HEK293 (cell line): ENCODE data around the gene CEP295NL.

ENCODE experiments used
- CTCF ChIA-PET: fragments of 350-600 bp; formaldehyde crosslinking; extraction: SDS; loops from one replicate; lab custom pipeline; 2021; ENCODE audit warnings: antibody characterized with exemption; lab: Yijun Ruan, JAX
- POLR2A ChIA-PET: fragments of 300-600 bp; formaldehyde crosslinking; extraction: SDS; loops from one replicate; lab custom pipeline; 2020; ENCODE audit warnings: antibody characterized with exemption, inconsistent platforms; lab: Yijun Ruan, JAX
- H3K27ac ChIP-seq: fragments of 200-500 bp; sonication (Bioruptor generic); 2 replicates; pipeline ENCODE4 v1.5.1; 2014; ENCODE audit warnings: low read depth, low read length, control low read depth, inconsistent platforms; ENCODE audit errors: extremely low read depth
- H3K36me3 ChIP-seq, 2 experiments: fragments of 200-500 bp in 1 of 2; sonication (Bioruptor generic) in 1 of 2; 1 replicate in 1 of 2; 2 replicates in 1 of 2; pipeline ENCODE4 v1.5.1; 2014 to 2017; ENCODE audit warnings: inconsistent platforms in 2 of 2, low read length in 2 of 2; ENCODE audit not compliant: control insufficient read depth in 2 of 2, insufficient read depth in 1 of 2
- H3K4me1 ChIP-seq: fragments of 200-500 bp; sonication (Bioruptor generic); 2 replicates; pipeline ENCODE4 v1.5.1; 2014; ENCODE audit warnings: mild to moderate bottlenecking, low read length, inconsistent platforms; ENCODE audit not compliant: control insufficient read depth, insufficient read depth
- H3K4me3 ChIP-seq: 2 replicates; pipeline ENCODE4 v1.5.1; 2011; ENCODE audit warnings: low read depth, mild to moderate bottlenecking, control low read depth, low read length, moderate library complexity
- H3K9me3 ChIP-seq: fragments of 200-500 bp; sonication (Bioruptor generic); 2 replicates; pipeline ENCODE4 v1.5.1; 2014; ENCODE audit warnings: low read depth, low read length, inconsistent platforms; ENCODE audit not compliant: control insufficient read depth, insufficient read depth
- IKZF3 ChIP-seq: fragments of 450-650 bp; IDR thresholded peaks from 2 replicates; pipeline ENCODE4 v1.5.0; 2018; ENCODE audit warnings: missing biosample characterization, mild to moderate bottlenecking, missing genetic modification characterization, moderate library complexity
- OSR2 ChIP-seq: fragments of 450-650 bp; formaldehyde crosslinking; IDR thresholded peaks from 2 replicates; pipeline ENCODE4 v1.5.1; 2016; ENCODE audit warnings: missing biosample characterization, missing genetic modification characterization
- OVOL3 ChIP-seq: fragments of 450-650 bp; formaldehyde crosslinking; IDR thresholded peaks from 2 replicates; pipeline ENCODE4 v1.5.1; 2016; ENCODE audit warnings: missing biosample characterization, missing genetic modification characterization
- SETDB1 ChIP-seq: IDR thresholded peaks from one replicate; pipeline ENCODE4 v1.6.1; 2017; ENCODE audit warnings: mild to moderate bottlenecking, low read length, moderate library complexity, mixed read lengths; ENCODE audit not compliant: insufficient read length
- ZBTB10 ChIP-seq: fragments of 450-650 bp; formaldehyde crosslinking; IDR thresholded peaks from 2 replicates; pipeline ENCODE4 v1.5.1; 2016; ENCODE audit warnings: missing biosample characterization, missing genetic modification characterization
- ZFP41 ChIP-seq: fragments of 450-650 bp; formaldehyde crosslinking; IDR thresholded peaks from 2 replicates; pipeline ENCODE4 v1.5.1; 2016; ENCODE audit warnings: missing biosample characterization, missing genetic modification characterization, borderline replicate concordance
- ZNF138 ChIP-seq: fragments of 450-650 bp; formaldehyde crosslinking; IDR thresholded peaks from 2 replicates; pipeline ENCODE4 v1.5.1; 2016; ENCODE audit warnings: missing biosample characterization, missing genetic modification characterization, borderline replicate concordance
- ZNF416 ChIP-seq: fragments of 450-650 bp; formaldehyde crosslinking; IDR thresholded peaks from 2 replicates; pipeline ENCODE4 v1.5.1; 2016; ENCODE audit warnings: missing biosample characterization, missing genetic modification characterization
- ZNF529 ChIP-seq: fragments of 450-650 bp; formaldehyde crosslinking; IDR thresholded peaks from 2 replicates; pipeline ENCODE4 v1.5.1; 2017; ENCODE audit warnings: missing genetic modification characterization, missing biosample characterization; ENCODE audit not compliant: insufficient replicate concordance
- ZNF561 ChIP-seq: fragments of 450-650 bp; IDR thresholded peaks from 2 replicates; pipeline ENCODE4 v1.5.1; 2018; ENCODE audit warnings: missing biosample characterization, missing genetic modification characterization, borderline replicate concordance
- ZNF624 ChIP-seq: fragments of 450-650 bp; formaldehyde crosslinking; IDR thresholded peaks from 2 replicates; pipeline ENCODE4 v1.5.1; 2017; ENCODE audit warnings: missing biosample characterization, missing genetic modification characterization
- ZNF629 ChIP-seq: fragments of 450-650 bp; formaldehyde crosslinking; IDR thresholded peaks from 2 replicates; pipeline ENCODE4 v1.5.1; 2017; ENCODE audit warnings: missing biosample characterization, missing genetic modification characterization
- ZNF654 ChIP-seq: fragments of 450-650 bp; formaldehyde crosslinking; IDR thresholded peaks from 2 replicates; pipeline ENCODE4 v1.5.1; 2016; ENCODE audit warnings: low read depth, missing biosample characterization, missing genetic modification characterization
- ZNF701 ChIP-seq: fragments of 450-650 bp; formaldehyde crosslinking; IDR thresholded peaks from 2 replicates; pipeline ENCODE4 v1.5.1; 2016; ENCODE audit warnings: missing biosample characterization, missing genetic modification characterization
- ZNF707 ChIP-seq: fragments of 450-650 bp; formaldehyde crosslinking; IDR thresholded peaks from 2 replicates; pipeline ENCODE4 v1.5.1; 2016; ENCODE audit warnings: missing biosample characterization, missing genetic modification characterization
- ZNF768 ChIP-seq: fragments of 450-650 bp; formaldehyde crosslinking; IDR thresholded peaks from 2 replicates; pipeline ENCODE4 v1.5.1; 2018; ENCODE audit warnings: missing biosample characterization, mild to moderate bottlenecking, missing genetic modification characterization
- ZXDB ChIP-seq: fragments of 450-650 bp; formaldehyde crosslinking; IDR thresholded peaks from 2 replicates; pipeline ENCODE4 v1.5.1; 2016; ENCODE audit warnings: missing biosample characterization, missing genetic modification characterization
- TF ChIP-seq, protein P1 (sequence below): fragments of 450-650 bp; formaldehyde crosslinking; IDR thresholded peaks from 2 replicates; pipeline ENCODE4 v1.5.1; 2016; ENCODE audit warnings: missing biosample characterization, missing genetic modification characterization
- TF ChIP-seq, protein P2 (sequence below): fragments of 450-650 bp; formaldehyde crosslinking; IDR thresholded peaks from 2 replicates; pipeline ENCODE4 v1.5.1; 2016; ENCODE audit warnings: missing biosample characterization, missing genetic modification characterization
- TF ChIP-seq, protein P3 (sequence below): fragments of 450-650 bp; formaldehyde crosslinking; IDR thresholded peaks from 2 replicates; pipeline ENCODE4 v1.5.1; 2017; ENCODE audit warnings: missing biosample characterization, missing genetic modification characterization
- TF ChIP-seq, protein P4 (sequence below): fragments of 450-650 bp; formaldehyde crosslinking; IDR thresholded peaks from 2 replicates; pipeline ENCODE4 v1.5.1; 2016; ENCODE audit warnings: missing biosample characterization, missing genetic modification characterization

Gene CEP295NL

GRCh38 chr17:78952706-78953105 is 49.7 kb upstream of the CEP295NL start (continued):
- TF ChIP-seq, protein P1, sequence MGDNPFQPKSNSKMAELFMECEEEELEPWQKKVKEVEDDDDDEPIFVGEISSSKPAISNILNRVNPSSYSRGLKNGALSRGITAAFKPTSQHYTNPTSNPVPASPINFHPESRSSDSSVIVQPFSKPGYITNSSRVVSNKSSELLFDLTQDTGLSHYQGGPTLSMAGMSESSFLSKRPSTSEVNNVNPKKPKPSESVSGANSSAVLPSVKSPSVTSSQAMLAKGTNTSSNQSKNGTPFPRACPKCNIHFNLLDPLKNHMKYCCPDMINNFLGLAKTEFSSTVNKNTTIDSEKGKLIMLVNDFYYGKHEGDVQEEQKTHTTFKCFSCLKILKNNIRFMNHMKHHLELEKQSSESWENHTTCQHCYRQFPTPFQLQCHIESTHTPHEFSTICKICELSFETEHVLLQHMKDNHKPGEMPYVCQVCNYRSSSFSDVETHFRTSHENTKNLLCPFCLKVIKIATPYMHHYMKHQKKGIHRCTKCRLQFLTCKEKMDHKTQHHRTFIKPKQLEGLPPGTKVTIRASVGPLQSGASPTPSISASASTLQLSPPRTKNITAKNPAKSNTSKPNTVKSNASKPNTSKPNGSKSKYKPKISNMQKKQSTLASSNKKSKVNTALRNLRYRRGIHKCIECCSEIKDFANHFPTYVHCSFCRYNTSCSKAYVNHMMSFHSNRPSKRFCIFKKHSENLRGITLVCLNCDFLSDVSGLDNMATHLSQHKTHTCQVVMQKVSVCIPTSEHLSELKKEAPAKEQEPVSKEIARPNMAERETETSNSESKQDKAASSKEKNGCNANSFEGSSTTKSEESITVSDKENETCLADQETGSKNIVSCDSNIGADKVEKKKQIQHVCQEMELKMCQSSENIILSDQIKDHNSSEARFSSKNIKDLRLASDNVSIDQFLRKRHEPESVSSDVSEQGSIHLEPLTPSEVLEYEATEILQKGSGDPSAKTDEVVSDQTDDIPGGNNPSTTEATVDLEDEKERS, result no peak
- no peak for TF ChIP-seq ZNF707
- TF ChIP-seq, protein P2, sequence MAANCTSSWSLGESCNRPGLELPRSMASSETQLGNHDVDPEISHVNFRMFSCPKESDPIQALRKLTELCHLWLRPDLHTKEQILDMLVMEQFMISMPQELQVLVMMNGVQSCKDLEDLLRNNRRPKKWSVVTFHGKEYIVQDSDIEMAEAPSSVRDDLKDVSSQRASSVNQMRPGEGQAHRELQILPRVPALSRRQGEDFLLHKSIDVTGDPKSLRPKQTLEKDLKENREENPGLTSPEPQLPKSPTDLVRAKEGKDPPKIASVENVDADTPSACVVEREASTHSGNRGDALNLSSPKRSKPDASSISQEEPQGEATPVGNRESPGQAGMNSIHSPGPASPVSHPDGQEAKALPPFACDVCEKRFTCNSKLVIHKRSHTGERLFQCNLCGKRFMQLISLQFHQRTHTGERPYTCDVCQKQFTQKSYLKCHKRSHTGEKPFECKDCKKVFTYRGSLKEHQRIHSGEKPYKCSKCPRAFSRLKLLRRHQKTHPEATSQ (tag by site-specific recombination), result no peak
- TF ChIP-seq ZNF561 (tag by site-specific recombination), result no peak
- TF ChIP-seq ZNF701 (tag by site-specific recombination), result no peak
- no peak for TF ChIP-seq ZXDB (tag by site-specific recombination)
- no peak for TF ChIP-seq ZNF654 (tag by site-specific recombination)
- TF ChIP-seq, all 188 proteins: peak for 0

GRCh38 chr17:78951967-78952551 is 49.1 kb upstream of the CEP295NL start:
- Histone ChIP-seq H3K36me3 (no peaks in the 10 kb centered on the region), H3K4me1 (no peaks in the 10 kb centered on the region; the same call in 1 of the 2 replicates), H3K9me3 (no peaks in the 10 kb centered on the region; the same call in 1 of the 2 replicates), H3K27ac (no peak overlapping the region), H3K4me3 (no peak overlapping the region)
- CTCF ChIA-PET, result interaction anchor here (0.6 to 1.7 kb wide), 3 partner anchors 15 to 51 kb away, joined by 4 to 6 read pairs (median 5); no protein-coding TSS in a partner anchor
- POLR2A ChIA-PET, result no interaction called here
- TF ChIP-seq ZNF768 (tag by site-specific recombination) (no peak), ZNF624 (no peak), ZNF138 (tag by site-specific recombination) (no peak), IKZF3 (tag by site-specific recombination) (no peak), ZBTB10 (tag by site-specific recombination) (no peak), ZFP41 (no peak), OSR2 (tag by site-specific recombination) (no peak), ZNF529 (tag by site-specific recombination) (no peak), ZNF629 (no peak)

DNA sequence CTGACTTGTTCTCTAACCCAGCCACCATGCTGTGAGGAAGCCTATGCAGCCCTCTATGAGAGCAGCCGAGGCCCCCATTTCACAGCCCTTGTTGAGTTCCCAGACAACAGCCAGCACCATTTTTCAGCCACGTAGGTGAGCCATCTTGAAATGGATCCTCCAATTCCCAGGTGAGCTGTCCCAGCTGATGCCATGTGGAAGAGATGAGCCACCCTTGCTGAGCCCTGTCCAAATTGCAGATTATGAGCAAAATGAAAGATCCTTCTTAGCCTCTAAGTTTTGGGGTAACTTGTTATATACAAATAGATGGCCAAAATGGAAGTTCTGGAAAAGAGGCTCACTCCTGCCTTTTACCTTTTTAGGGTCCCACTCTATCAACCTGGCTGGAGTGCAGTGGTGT is 47.9 kb upstream of the CEP295NL start:
- no peaks in the 10 kb centered on the region; the same call in 1 of the 2 replicates for H3K4me1 ChIP-seq
- H3K4me3 ChIP-seq, result no peak overlapping the region
- POLR2A ChIA-PET, result no interaction called here
- H3K27ac ChIP-seq, result no peak overlapping the region
- no peaks in the 10 kb centered on the region; the same call in 1 of the 2 replicates for H3K9me3 ChIP-seq
- CTCF ChIA-PET, result interaction anchor here (1.2 kb wide), 1 partner anchor 85 kb away, joined by 10 read pairs; no protein-coding TSS in a partner anchor
- H3K36me3 ChIP-seq, result no peaks in the 10 kb centered on the region
- TF ChIP-seq ZNF416 (no peak), SETDB1 (peak; percentile 91), ZXDB (tag by site-specific recombination) (no peak), OVOL3 (tag by site-specific recombination) (no peak)
- TF ChIP-seq, protein P3, sequence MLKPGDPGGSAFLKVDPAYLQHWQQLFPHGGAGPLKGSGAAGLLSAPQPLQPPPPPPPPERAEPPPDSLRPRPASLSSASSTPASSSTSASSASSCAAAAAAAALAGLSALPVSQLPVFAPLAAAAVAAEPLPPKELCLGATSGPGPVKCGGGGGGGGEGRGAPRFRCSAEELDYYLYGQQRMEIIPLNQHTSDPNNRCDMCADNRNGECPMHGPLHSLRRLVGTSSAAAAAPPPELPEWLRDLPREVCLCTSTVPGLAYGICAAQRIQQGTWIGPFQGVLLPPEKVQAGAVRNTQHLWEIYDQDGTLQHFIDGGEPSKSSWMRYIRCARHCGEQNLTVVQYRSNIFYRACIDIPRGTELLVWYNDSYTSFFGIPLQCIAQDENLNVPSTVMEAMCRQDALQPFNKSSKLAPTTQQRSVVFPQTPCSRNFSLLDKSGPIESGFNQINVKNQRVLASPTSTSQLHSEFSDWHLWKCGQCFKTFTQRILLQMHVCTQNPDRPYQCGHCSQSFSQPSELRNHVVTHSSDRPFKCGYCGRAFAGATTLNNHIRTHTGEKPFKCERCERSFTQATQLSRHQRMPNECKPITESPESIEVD (tag by site-specific recombination), result no peak
- TF ChIP-seq, protein P4, sequence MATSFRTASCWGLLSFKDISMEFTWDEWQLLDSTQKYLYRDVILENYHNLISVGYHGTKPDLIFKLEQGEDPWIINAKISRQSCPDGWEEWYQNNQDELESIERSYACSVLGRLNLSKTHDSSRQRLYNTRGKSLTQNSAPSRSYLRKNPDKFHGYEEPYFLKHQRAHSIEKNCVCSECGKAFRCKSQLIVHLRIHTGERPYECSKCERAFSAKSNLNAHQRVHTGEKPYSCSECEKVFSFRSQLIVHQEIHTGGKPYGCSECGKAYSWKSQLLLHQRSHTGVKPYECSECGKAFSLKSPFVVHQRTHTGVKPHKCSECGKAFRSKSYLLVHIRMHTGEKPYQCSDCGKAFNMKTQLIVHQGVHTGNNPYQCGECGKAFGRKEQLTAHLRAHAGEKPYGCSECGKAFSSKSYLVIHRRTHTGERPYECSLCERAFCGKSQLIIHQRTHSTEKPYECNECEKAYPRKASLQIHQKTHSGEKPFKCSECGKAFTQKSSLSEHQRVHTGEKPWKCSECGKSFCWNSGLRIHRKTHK (tag by site-specific recombination), result no peak
